Activated CD4-positive, alpha-beta T cell treated with anti-CD3 and anti-CD28 coated beads for 36 hours (primary cell): ENCODE results near the gene RBKS. TPM values are rescaled to one million over a fixed set of nuclear protein-coding genes. Genes with fewer than 3 reads are reported as not detected.
"Not testable (repeated sequence)": the region's sequence is repeated elsewhere in the genome, so short reads cannot be mapped to it uniquely, and the experiment has no call there.

Experiments
- ATAC-seq: fragments of 200-7000 bp; cut with Tn5 transposase; one replicate; pipeline ENCODE4 v1.10.0; 2021; ENCODE audit warnings: mild to moderate bottlenecking, moderate library complexity
- CTCF ChIA-PET: fragments of 350-600 bp; sonication (Branson Sonifier 250); formaldehyde crosslinking; loops from one replicate; lab custom pipeline; 2021; ENCODE audit warnings: antibody characterized with exemption; lab: Charles Lee
- POLR2A ChIA-PET: fragments of 350-600 bp; sonication (Branson Sonifier 250); formaldehyde crosslinking; loops from one replicate; lab custom pipeline; 2021; ENCODE audit warnings: antibody characterized with exemption, inconsistent platforms; lab: Charles Lee
- DNase-seq: peaks from one replicate; pipeline ENCODE4 v3.0.0-alpha.2; 2020
- H3K27ac Mint-ChIP-seq: one replicate; pipeline ENCODE4 v1.8.0; 2021; ENCODE audit warnings: mixed read lengths
- H3K27me3 Mint-ChIP-seq: one replicate; pipeline ENCODE4 v1.8.0; 2021; ENCODE audit warnings: mixed read lengths
- H3K36me3 Mint-ChIP-seq: one replicate; pipeline ENCODE4 v1.8.0; 2021; ENCODE audit warnings: low read depth, mixed read lengths
- H3K4me1 Mint-ChIP-seq: one replicate; pipeline ENCODE4 v1.8.0; 2021; ENCODE audit warnings: mixed read lengths
- H3K4me3 Mint-ChIP-seq: one replicate; pipeline ENCODE4 v1.8.0; 2021; ENCODE audit warnings: mild to moderate bottlenecking, moderate library complexity, mixed read lengths
- H3K9me3 Mint-ChIP-seq: one replicate; pipeline ENCODE4 v1.8.0; 2021; ENCODE audit warnings: low read depth, mixed read lengths
- intact Hi-C, 2 experiments: fragments of 100-400 bp; cut with DNase I in 1 of 2; cut with micrococcal nuclease in 1 of 2; formaldehyde crosslinking; loops; one replicate each; pipeline versions ENCODE4 v1.14.2 to v1.15.1; 2022 to 2024; cut with DNase I, micrococcal nuclease
- total RNA-seq, 2 experiments: library from RNA; stranded (reverse); gene quantifications; one replicate each; pipeline ENCODE4 v1.2.3, GENCODE V29; 2021

Gene RBKS
- total RNA-seq, 2 experiments from 2014 or later: 4.6 to 6.4 TPM

- Mint-ChIP-seq H3K36me3 (peaks cover 49% of the 10 kb centered on the region), H3K27me3 (no peaks in the 10 kb centered on the region), H3K4me1 (peaks cover 54% of the 10 kb centered on the region), H3K4me3 (no peak overlapping the region), H3K9me3 (no peaks in the 10 kb centered on the region), H3K27ac (no peak overlapping the region)
- ChIA-PET POLR2A (no interaction called here), CTCF (no interaction called here)
- no peak for DNase-seq
- no peak for ATAC-seq
- intact Hi-C loops: no loop called here
Measured at GRCh38 chr2:27776696-27777095, 113.5 kb downstream of the RBKS start.

DNA sequence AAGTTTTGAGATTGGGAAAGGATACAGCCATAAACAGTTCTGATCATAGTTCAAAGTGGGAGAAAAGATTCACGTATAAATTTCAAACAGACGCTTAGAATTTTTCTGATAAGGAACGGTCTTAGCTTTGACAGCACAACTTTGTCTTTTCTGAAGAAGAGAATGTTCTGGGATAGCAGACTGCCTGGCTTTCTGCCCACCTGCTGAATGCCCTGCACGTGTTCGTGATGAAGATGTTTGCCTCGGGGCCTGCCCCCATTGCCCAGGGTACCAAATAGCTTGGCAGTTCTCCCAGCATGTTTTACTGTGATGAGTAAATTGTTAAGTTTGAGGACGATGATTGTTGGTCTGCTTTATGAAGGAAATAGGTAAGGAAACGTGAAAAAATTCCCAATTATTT is 114.1 kb downstream of the RBKS start:
- no peak for DNase-seq
- Mint-ChIP-seq H3K36me3 (peaks cover 47% of the 10 kb centered on the region), H3K4me3 (no peak overlapping the region), H3K27ac (peak overlapping the region; percentile 13), H3K4me1 (peaks cover 56% of the 10 kb centered on the region), H3K9me3 (no peaks in the 10 kb centered on the region), H3K27me3 (no peaks in the 10 kb centered on the region)
- ChIA-PET POLR2A (no interaction called here), CTCF (interaction anchor here (0.6 kb wide), 1 partner anchor 21 kb away, joined by 3 read pairs; no protein-coding TSS in a partner anchor)
- ATAC-seq: no peak
- intact Hi-C loops: no loop called here

DNA sequence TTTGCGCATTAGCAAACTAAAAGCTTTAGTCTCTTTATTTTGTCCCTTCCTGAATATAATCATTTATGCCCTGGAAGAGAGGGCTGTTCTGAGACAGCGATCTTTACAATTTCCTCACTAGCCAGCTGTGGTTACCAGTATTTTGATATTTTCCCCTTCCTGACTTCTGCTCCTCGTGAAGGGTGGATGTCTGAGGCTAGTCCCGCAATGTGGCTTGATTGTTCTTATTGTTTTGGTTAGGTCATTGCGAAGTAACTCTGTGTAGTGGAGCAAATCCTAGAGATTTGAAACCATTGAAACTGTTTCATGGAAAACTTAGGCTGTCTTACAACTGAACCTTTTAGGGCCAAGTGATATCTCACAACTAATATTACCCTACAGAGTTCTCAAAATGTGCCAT is 116.2 kb downstream of the RBKS start:
- intact Hi-C loops: loop anchor here in 1 of 2 experiments (1.0 kb wide), 1 partner anchor 8 kb away; no protein-coding TSS in a partner anchor
- Mint-ChIP-seq H3K4me1 (peaks cover 55% of the 10 kb centered on the region), H3K27ac (peak overlapping the region; percentile 27), H3K9me3 (no peaks in the 10 kb centered on the region), H3K27me3 (no peaks in the 10 kb centered on the region), H3K4me3 (peak overlapping the region; percentile 99), H3K36me3 (peaks cover 36% of the 10 kb centered on the region)
- no peak for ATAC-seq
- CTCF ChIA-PET: interaction anchor here (0.6 to 0.9 kb wide), 3 partner anchors 9 to 116 kb away, joined by 3 to 4 read pairs (median 4); no protein-coding TSS in a partner anchor
- DNase-seq: no peak
- POLR2A ChIA-PET: no interaction called here

DNA sequence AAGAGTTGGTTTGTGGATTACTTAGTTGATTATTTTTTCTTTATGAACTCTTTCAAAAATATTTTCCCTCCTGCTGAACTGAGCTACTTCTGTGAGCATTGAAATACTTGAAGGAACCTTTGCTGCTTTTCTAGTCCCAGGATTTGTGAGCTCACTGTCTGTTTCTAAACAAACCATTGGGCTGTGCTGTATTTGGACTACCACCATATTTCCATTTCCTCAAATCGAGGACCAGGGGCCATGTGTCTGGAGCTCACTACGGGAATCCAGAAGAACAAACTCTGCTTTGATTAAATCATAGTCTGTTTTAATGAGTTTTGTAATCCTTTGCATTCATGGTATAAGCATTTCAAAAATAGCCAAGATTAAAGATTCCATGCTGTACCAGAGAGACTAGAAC is 117.4 kb downstream of the RBKS start:
- peaks cover 48% of the 10 kb centered on the region for H3K4me1 Mint-ChIP-seq
- H3K27ac Mint-ChIP-seq: peak overlapping the region; percentile 66
- ChIA-PET CTCF (interaction anchor here (0.7 to 1.5 kb wide), 8 partner anchors 27 to 680 kb away, joined by 3 to 6 read pairs (median 3); no protein-coding TSS in a partner anchor), POLR2A (no interaction called here)
- H3K9me3 Mint-ChIP-seq: no peaks in the 10 kb centered on the region
- H3K36me3 Mint-ChIP-seq: peaks cover 30% of the 10 kb centered on the region
- no peaks in the 10 kb centered on the region for H3K27me3 Mint-ChIP-seq
- DNase-seq (no peak), ATAC-seq (no peak)
- intact Hi-C loops: no loop called here
- H3K4me3 Mint-ChIP-seq: peak overlapping the region; percentile 99

- ChIA-PET CTCF (interaction anchor here (0.6 to 1.5 kb wide), 6 partner anchors 17 to 678 kb away, joined by 3 to 6 read pairs (median 3); no protein-coding TSS in a partner anchor), POLR2A (no interaction called here)
- Mint-ChIP-seq H3K27me3 (no peaks in the 10 kb centered on the region), H3K4me3 (peak within 1 kb of the TSS; percentile 99), H3K36me3 (peaks cover 25% of the 10 kb centered on the region), H3K9me3 (no peaks in the 10 kb centered on the region), H3K4me1 (peaks cover 42% of the 10 kb centered on the region), H3K27ac (peak within 1 kb of the TSS; percentile 99)
- intact Hi-C loops: loop anchor here (1.0 to 2.0 kb wide), 8 partner anchors 37 to 979 kb away; partner anchors contain the start of genes BABAM2 (in 2 of the 2), RBKS (in 2 of the 2), FOSL2 (in 1 of the 2) and PPM1G (in 1 of the 2)
- ATAC-seq: peak; percentile 98
- peak; percentile 96 for DNase-seq
Measured at GRCh38 chr2:27771548-27772335, 118.4 kb downstream of the RBKS start, which contains the start of gene MRPL33. Gene MRPL33 (plus strand): TSS chr2:27771719. CDS start chr2:27771778, 59 bp downstream.

- ChIA-PET CTCF (interaction anchor here (0.6 to 1.1 kb wide), 3 partner anchors 17 to 48 kb away, joined by 3 read pairs; no protein-coding TSS in a partner anchor), POLR2A (no interaction called here)
- H3K27me3 Mint-ChIP-seq: no peaks in the 10 kb centered on the region
- H3K27ac Mint-ChIP-seq: peak overlapping the region; percentile 99
- intact Hi-C loops: loop anchor here (1.0 to 2.0 kb wide), 8 partner anchors 36 to 980 kb away; partner anchors contain the start of genes BABAM2 (in 2 of the 2), RBKS (in 2 of the 2), FOSL2 (in 1 of the 2) and PPM1G (in 1 of the 2)
- ATAC-seq: no peak
- peak overlapping the region; percentile 99 for H3K4me3 Mint-ChIP-seq
- H3K36me3 Mint-ChIP-seq: peaks cover 21% of the 10 kb centered on the region
- DNase-seq: no peak
- peaks cover 39% of the 10 kb centered on the region for H3K4me1 Mint-ChIP-seq
- no peaks in the 10 kb centered on the region for H3K9me3 Mint-ChIP-seq
Measured at GRCh38 chr2:27771202-27771547, 119.0 kb downstream of the RBKS start.

DNA sequence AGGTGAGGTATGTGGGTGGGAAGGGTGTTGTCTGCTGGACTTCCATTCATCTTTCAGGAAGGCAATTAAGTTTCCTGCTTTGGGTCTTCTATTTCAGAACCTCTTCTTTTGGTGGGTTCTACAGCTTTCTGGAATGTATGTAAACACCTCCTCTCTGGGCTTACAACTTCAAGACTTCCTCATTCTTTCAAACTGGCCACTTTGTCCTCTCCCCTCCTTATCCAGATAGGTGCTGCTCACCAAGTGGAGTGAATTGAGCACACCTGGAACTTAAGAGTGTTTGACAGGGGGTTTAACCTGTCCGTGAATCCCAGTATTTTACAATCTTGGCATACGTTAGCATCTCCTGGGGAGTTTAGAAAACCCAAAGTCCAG is 123.9 kb downstream of the RBKS start:
- H3K27me3 Mint-ChIP-seq: no peaks in the 10 kb centered on the region
- DNase-seq (no peak), ATAC-seq (no peak)
- H3K36me3 Mint-ChIP-seq: no peaks in the 10 kb centered on the region
- intact Hi-C loops: no loop called here
- H3K9me3 Mint-ChIP-seq: no peaks in the 10 kb centered on the region
- H3K4me3 Mint-ChIP-seq: peak overlapping the region; percentile 4
- CTCF ChIA-PET: no interaction called here
- peaks cover 17% of the 10 kb centered on the region for H3K4me1 Mint-ChIP-seq
- peak overlapping the region; percentile 51 for H3K27ac Mint-ChIP-seq
- POLR2A ChIA-PET: interaction anchor here (0.6 kb wide), 1 partner anchor 240 kb away, joined by 3 read pairs; no protein-coding TSS in a partner anchor

DNA sequence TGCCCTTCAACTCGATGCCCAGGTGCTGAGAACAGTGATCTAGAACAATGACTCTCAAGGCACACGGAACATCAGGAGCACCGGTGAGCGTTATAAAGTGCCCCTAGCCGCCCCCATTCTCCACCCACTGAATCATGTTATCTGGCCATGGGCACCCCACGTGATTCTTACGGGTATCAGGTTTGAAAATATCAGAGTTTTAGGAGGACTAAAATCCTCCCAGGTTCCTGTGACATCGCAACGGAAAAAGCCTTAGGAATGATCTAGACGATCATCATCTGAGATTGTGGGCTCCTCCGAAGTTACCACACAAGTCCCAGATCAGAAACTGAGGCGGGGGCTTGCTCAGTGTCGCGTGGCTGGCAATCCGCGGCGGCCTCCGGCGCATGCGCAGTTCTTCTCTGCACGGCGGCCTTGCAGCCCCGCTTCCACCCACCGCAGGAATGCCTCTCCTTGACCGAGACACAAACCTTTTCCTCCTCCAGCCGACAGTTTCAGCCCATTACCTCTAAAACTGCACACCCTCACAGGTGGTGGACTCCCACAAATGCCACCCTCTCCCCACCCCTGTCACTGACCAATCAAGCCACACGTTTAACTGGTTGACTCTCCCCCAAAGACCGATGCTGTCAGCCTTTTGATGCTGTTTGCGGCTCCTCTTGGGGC is 124.4 kb downstream of the RBKS start:
- Mint-ChIP-seq H3K4me3 (peak overlapping the region; percentile 4), H3K36me3 (no peaks in the 10 kb centered on the region), H3K9me3 (no peaks in the 10 kb centered on the region), H3K4me1 (peaks cover 11% of the 10 kb centered on the region), H3K27ac (peak overlapping the region; percentile 51), H3K27me3 (no peaks in the 10 kb centered on the region)
- ATAC-seq (peak; percentile 39), DNase-seq (peak; percentile 57)
- ChIA-PET CTCF (interaction anchor here (2.3 kb wide), 1 partner anchor 12 kb away, joined by 10 read pairs; no protein-coding TSS in a partner anchor), POLR2A (no interaction called here)
- intact Hi-C loops: no loop called here

DNA sequence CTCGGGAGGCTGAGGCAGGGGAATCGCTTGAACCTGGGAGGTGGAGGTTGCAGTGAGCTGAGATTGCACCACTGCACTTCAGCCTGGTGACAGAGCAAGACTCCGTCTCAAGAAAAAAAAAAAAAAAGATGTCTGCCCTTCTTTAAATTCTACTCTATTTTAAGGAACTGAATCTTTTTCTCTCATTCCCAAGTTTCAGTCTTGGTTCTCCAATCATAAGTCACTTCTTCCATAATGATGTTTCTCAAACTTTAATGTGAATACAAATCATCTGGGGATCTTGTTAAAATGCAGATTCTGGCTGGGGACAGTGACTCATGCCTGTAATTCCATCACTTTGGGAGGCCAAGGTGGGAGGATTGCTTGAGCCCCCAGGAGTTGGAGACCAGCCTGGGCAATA is 125.7 kb downstream of the RBKS start:
- H3K9me3 Mint-ChIP-seq, H3K4me3 Mint-ChIP-seq, H3K27me3 Mint-ChIP-seq, ATAC-seq, H3K36me3 Mint-ChIP-seq, POLR2A ChIA-PET, H3K27ac Mint-ChIP-seq, intact Hi-C loops, DNase-seq: not testable (repeated sequence)
- CTCF ChIA-PET: interaction anchor here (0.6 to 2.3 kb wide), 3 partner anchors 10 to 58 kb away, joined by 4 to 10 read pairs (median 4); no protein-coding TSS in a partner anchor
- peaks cover 11% of the 10 kb centered on the region for H3K4me1 Mint-ChIP-seq

DNA sequence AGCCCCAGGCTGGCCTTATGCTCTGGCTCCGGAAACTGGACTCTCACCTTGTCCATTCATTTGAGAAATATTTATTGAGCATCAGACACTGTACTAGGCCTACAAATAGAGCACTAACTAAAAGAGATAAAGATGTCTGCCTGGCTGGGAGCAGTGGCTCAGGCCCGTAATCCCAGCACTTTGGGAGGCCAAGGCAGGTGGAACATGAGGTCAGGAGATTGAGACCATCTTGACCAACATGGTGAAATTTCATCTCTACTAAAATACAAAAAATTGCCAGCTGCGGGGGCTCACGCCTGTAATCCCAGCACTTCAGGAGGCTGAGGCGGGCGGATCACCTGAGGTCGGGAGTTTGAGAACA is 126.3 kb downstream of the RBKS start:
- CTCF ChIA-PET: interaction anchor here (2.3 kb wide), 1 partner anchor 10 kb away, joined by 10 read pairs; no protein-coding TSS in a partner anchor

More for the DNA sequence above, 126.3 kb downstream of the RBKS start:
- Mint-ChIP-seq H3K36me3 (no peaks in the 10 kb centered on the region), H3K27me3 (no peaks in the 10 kb centered on the region), H3K9me3 (no peaks in the 10 kb centered on the region), H3K4me1 (peaks cover 11% of the 10 kb centered on the region), H3K4me3 (no peak overlapping the region), H3K27ac (no peak overlapping the region)
- DNase-seq (no peak), ATAC-seq (no peak)
- intact Hi-C loops: no loop called here
- POLR2A ChIA-PET: no interaction called here
